MM.1S (cell line): ENCODE measurements around the gene FHL3.

Experiments
- DNase-seq: peaks from one replicate; pipeline ENCODE4 v3.0.0-alpha.2; 2015
- H2AFZ ChIP-seq: fragments of 300-600 bp; sonication (generic); 2 replicates; pipeline ENCODE4 v1.6.0; 2016; ENCODE audit warnings: antibody characterized with exemption, low read length
- H3F3A ChIP-seq: fragments of 300-600 bp; sonication (generic); 2 replicates; pipeline ENCODE4 v1.6.1; 2016; ENCODE audit warnings: mild to moderate bottlenecking, antibody characterized with exemption, low read length, moderate library complexity, mixed read lengths; ENCODE audit not compliant: insufficient read depth
- H3K27ac ChIP-seq: fragments of 300-600 bp; sonication (generic); 2 replicates; pipeline ENCODE4 v1.5.1; 2016; ENCODE audit warnings: mild to moderate bottlenecking, low read length
- H3K27me3 ChIP-seq: fragments of 300-600 bp; sonication (generic); replicated peaks from 2 replicates; pipeline ENCODE4 v1.6.0; 2016; ENCODE audit warnings: low read length; ENCODE audit not compliant: insufficient read depth
- H3K36me3 ChIP-seq: fragments of 300-600 bp; sonication (generic); replicated peaks from 2 replicates; pipeline ENCODE4 v1.6.1; 2016; ENCODE audit warnings: mild to moderate bottlenecking, low read length, mixed read lengths; ENCODE audit not compliant: insufficient read depth
- H3K4me1 ChIP-seq: fragments of 300-600 bp; sonication (generic); 2 replicates; pipeline ENCODE4 v1.6.1; 2016; ENCODE audit warnings: low read length, mixed read lengths
- H3K4me2 ChIP-seq: fragments of 300-600 bp; sonication (generic); 2 replicates; pipeline ENCODE4 v1.6.0; 2016; ENCODE audit warnings: low read depth, low read length
- H3K4me3 ChIP-seq: fragments of 300-600 bp; sonication (generic); 2 replicates; pipeline ENCODE4 v1.5.1; 2016; ENCODE audit warnings: low read length, mixed read lengths
- H3K79me2 ChIP-seq: fragments of 300-600 bp; sonication (generic); 2 replicates; pipeline ENCODE4 v1.6.1; 2016; ENCODE audit warnings: mixed run types, low read length, mixed read lengths
- H3K9ac ChIP-seq: fragments of 300-600 bp; sonication (generic); 2 replicates; pipeline ENCODE4 v1.6.1; 2016; ENCODE audit warnings: low read length, mixed read lengths
- H3K9me2 ChIP-seq: fragments of 300-600 bp; sonication (generic); replicated peaks from 2 replicates; pipeline ENCODE4 v1.6.1; 2016; ENCODE audit warnings: mild to moderate bottlenecking, low read length, mixed read lengths; ENCODE audit not compliant: insufficient read depth
- H3K9me3 ChIP-seq: fragments of 300-600 bp; sonication (generic); replicated peaks from 2 replicates; pipeline ENCODE4 v1.6.1; 2016; ENCODE audit warnings: mild to moderate bottlenecking, low read length, mixed read lengths; ENCODE audit not compliant: insufficient read depth
- H4K20me1 ChIP-seq: fragments of 300-600 bp; sonication (generic); 2 replicates; pipeline ENCODE4 v1.6.1; 2016; ENCODE audit warnings: mild to moderate bottlenecking, low read length, moderate library complexity, mixed read lengths; ENCODE audit not compliant: insufficient read depth
- CTCF ChIP-seq: fragments of 300-600 bp; sonication (generic); IDR thresholded peaks from 2 replicates; pipeline ENCODE4 v1.5.1; 2016; ENCODE audit warnings: antibody characterized with exemption, low read length, mixed read lengths
- EZH2 ChIP-seq: fragments of 300-600 bp; sonication (generic); optimal IDR thresholded peaks from 2 replicates; pipeline ENCODE3; 2017; ENCODE audit warnings: low read depth, mild to moderate bottlenecking, antibody characterized with exemption, low read length, mixed read lengths
- EZH2phosphoT487 ChIP-seq: fragments of 300-600 bp; sonication (generic); IDR thresholded peaks from 2 replicates; pipeline ENCODE4 v1.6.1; 2018; ENCODE audit warnings: antibody characterized with exemption, low read length

FHL3 gene

GRCh38 chr1:38021969-38022368, 16.7 kb upstream of the FHL3 start:
- no peak overlapping the region for H2AFZ ChIP-seq
- H3K79me2 ChIP-seq, result peaks cover 18% of the 10 kb centered on the region
- H4K20me1 ChIP-seq, result no peaks in the 10 kb centered on the region
- DNase-seq, result no peak
- H3K36me3 ChIP-seq, result peaks cover 5% of the 10 kb centered on the region
- no peak for TF ChIP-seq EZH2phosphoT487
- TF ChIP-seq CTCF, result no peak
- TF ChIP-seq EZH2, result no peak
- H3K9me2 ChIP-seq, result no peaks in the 10 kb centered on the region
- H3K9ac ChIP-seq, result no peak overlapping the region
- H3K27me3 ChIP-seq, result no peaks in the 10 kb centered on the region
- no peak overlapping the region for H3K27ac ChIP-seq
- no peaks in the 10 kb centered on the region for H3K9me3 ChIP-seq
- peaks cover 6% of the 10 kb centered on the region for H3F3A ChIP-seq
- H3K4me2 ChIP-seq, result no peak overlapping the region
- H3K4me1 ChIP-seq, result peaks cover 3% of the 10 kb centered on the region
- no peak overlapping the region for H3K4me3 ChIP-seq

- Histone ChIP-seq H3F3A (peaks cover 3% of the 10 kb centered on the region; the same call in 1 of the 2 replicates), H3K9ac (no peak overlapping the region), H3K9me3 (no peaks in the 10 kb centered on the region), H3K4me1 (0 out of 2 replicates have a peak, but pooled peaks cover 3% of the 10 kb centered on the region), H3K27me3 (no peaks in the 10 kb centered on the region), H3K4me2 (no peak overlapping the region), H4K20me1 (no peaks in the 10 kb centered on the region), H3K27ac (no peak overlapping the region), H3K79me2 (peaks cover 34% of the 10 kb centered on the region), H3K4me3 (no peak overlapping the region), H2AFZ (no peak overlapping the region), H3K9me2 (no peaks in the 10 kb centered on the region), H3K36me3 (peaks cover 5% of the 10 kb centered on the region)
- no peak for DNase-seq
- TF ChIP-seq EZH2phosphoT487, result no peak
- no peak for TF ChIP-seq EZH2
- TF ChIP-seq CTCF, result no peak
Observed at GRCh38 chr1:38020396-38020795, 15.1 kb upstream of the FHL3 start.

- H3K4me2 ChIP-seq, result no peak overlapping the region
- no peaks in the 10 kb centered on the region for H3K9me2 ChIP-seq
- peaks cover 3% of the 10 kb centered on the region; the same call in 1 of the 2 replicates for H3F3A ChIP-seq
- no peak overlapping the region for H3K9ac ChIP-seq
- no peak for DNase-seq
- peaks cover 5% of the 10 kb centered on the region for H3K36me3 ChIP-seq
- TF ChIP-seq EZH2, result no peak
- no peak for TF ChIP-seq EZH2phosphoT487
- peak; percentile 57 for TF ChIP-seq CTCF
- peaks cover 13% of the 10 kb centered on the region for H3K4me1 ChIP-seq
- no peak overlapping the region for H2AFZ ChIP-seq
- H4K20me1 ChIP-seq, result no peaks in the 10 kb centered on the region
- H3K27me3 ChIP-seq, result no peaks in the 10 kb centered on the region
- H3K4me3 ChIP-seq, result no peak overlapping the region
- H3K27ac ChIP-seq, result no peak overlapping the region
- peaks cover 49% of the 10 kb centered on the region for H3K79me2 ChIP-seq
- H3K9me3 ChIP-seq, result no peaks in the 10 kb centered on the region
Observed at GRCh38 chr1:38018864-38019343, 13.6 kb upstream of the FHL3 start.
